Uterus (tissue), 4 donors: Measurements from ENCODE around the gene COL28A1. TPM values are rescaled to one million over a fixed set of nuclear protein-coding genes. Genes with fewer than 3 reads are reported as not detected.

Source experiments
- DNase-seq, 2 donors: peaks; one replicate each; pipeline ENCODE4 v3.0.0-alpha.2; 2019 to 2020
- H3K27ac ChIP-seq, 2 donors: fragments of 200-600 bp; sonication (generic); 1 replicate in 1 of 2; 2 replicates in 1 of 2; pipeline ENCODE4 v1.5.1; 2016 to 2018
- H3K27me3 ChIP-seq, 2 donors: fragments of 200-600 bp; sonication (generic); one replicate each; pipeline ENCODE4 v1.5.1; 2018 to 2019; ENCODE audit warnings: control low read depth in 1 of 2
- H3K36me3 ChIP-seq, 2 donors: fragments of 200-600 bp; sonication (generic); one replicate each; pipeline ENCODE4 v1.5.1; 2019; ENCODE audit warnings: control low read depth in 1 of 2
- H3K4me1 ChIP-seq, 2 donors: fragments of 200-600 bp; sonication (generic); one replicate each; pipeline ENCODE4 v1.5.1; 2018 to 2019; ENCODE audit warnings: control low read depth in 1 of 2
- H3K4me3 ChIP-seq, 2 donors: fragments of 200-600 bp; sonication (generic); 1 replicate in 1 of 2; 2 replicates in 1 of 2; pipeline ENCODE4 v1.5.1; 2018 to 2019; ENCODE audit warnings: mild to moderate bottlenecking in 1 of 2
- H3K9me3 ChIP-seq, 2 donors: fragments of 200-600 bp; sonication (generic); one replicate each; pipeline ENCODE4 v1.5.1; 2019; ENCODE audit warnings: control low read depth in 1 of 2
- CTCF ChIP-seq, 4 experiments: fragments of 200-600 bp in 2 of 4; fragments of 450-650 bp in 2 of 4; sonication (generic) in 2 of 4; IDR thresholded peaks; one replicate each; pipeline ENCODE4 v1.5.1; 2016 to 2019; ENCODE audit warnings: antibody characterized with exemption in 4 of 4, mild to moderate bottlenecking in 2 of 4, moderate library complexity in 1 of 4
- POLR2A ChIP-seq, 2 donors: fragments of 450-650 bp; IDR thresholded peaks; one replicate each; pipeline ENCODE4 v1.6.1; 2016; ENCODE audit warnings: antibody characterized with exemption in 2 of 2, mild to moderate bottlenecking in 1 of 2, moderate library complexity in 1 of 2
- intact Hi-C: fragments of 100-400 bp; cut with DNase I; formaldehyde crosslinking; loops from one replicate; pipeline ENCODE4 v1.15.1; 2023; ENCODE audit warnings: low total_unique reads
- total RNA-seq, 4 donors: library from RNA; depleted of rRNA in 3 of 4; stranded (reverse); fragments of >200 nt in 3 of 4; gene quantifications; one replicate each; pipeline versions ENCODE4 v1.1.0 to v1.2.4, GENCODE V29; 2014 to 2023
- donor health status: DM: yes; HTN: yes; CAD: no.

COL28A1 gene
- total RNA-seq, 4 donors from 2014 or later, result 0.26 to 6.8 (median 1.7) TPM

GRCh38 chr7:7323921-7324320 is 211.8 kb downstream of the COL28A1 start:
- intact Hi-C loops, result no loop called here
- DNase-seq, result no peak
- H3K27me3 ChIP-seq, result no peaks in the 10 kb centered on the region
- H3K4me3 ChIP-seq, result no peak overlapping the region
- no peak overlapping the region for H3K27ac ChIP-seq
- TF ChIP-seq CTCF (IDR thresholded peaks at IDR 0.05), result no peak
- TF ChIP-seq POLR2A (IDR thresholded peaks at IDR 0.05), result no peak
- H3K4me1 ChIP-seq, result no peaks in the 10 kb centered on the region
- no peaks in the 10 kb centered on the region for H3K9me3 ChIP-seq
- H3K36me3 ChIP-seq, result no peaks in the 10 kb centered on the region

GRCh38 chr7:7323352-7323751 is 212.3 kb downstream of the COL28A1 start:
- H3K36me3 ChIP-seq, result no peaks in the 10 kb centered on the region
- TF ChIP-seq POLR2A (IDR thresholded peaks at IDR 0.05) (no peak), CTCF (IDR thresholded peaks at IDR 0.05) (no peak)
- H3K4me3 ChIP-seq, result no peak overlapping the region
- intact Hi-C loops, result no loop called here
- no peaks in the 10 kb centered on the region for H3K27me3 ChIP-seq
- no peaks in the 10 kb centered on the region for H3K4me1 ChIP-seq
- DNase-seq, result no peak
- H3K27ac ChIP-seq, result no peak overlapping the region
- no peaks in the 10 kb centered on the region for H3K9me3 ChIP-seq

GRCh38 chr7:7321681-7322080 is 214.0 kb downstream of the COL28A1 start:
- Histone ChIP-seq H3K4me1 (no peaks in the 10 kb centered on the region), H3K4me3 (no peak overlapping the region), H3K9me3 (no peaks in the 10 kb centered on the region), H3K27ac (no peak overlapping the region), H3K27me3 (no peaks in the 10 kb centered on the region), H3K36me3 (no peaks in the 10 kb centered on the region)
- intact Hi-C loops, result no loop called here
- no peak for DNase-seq
- TF ChIP-seq POLR2A (IDR thresholded peaks at IDR 0.05) (no peak), CTCF (IDR thresholded peaks at IDR 0.05) (no peak)

GRCh38 chr7:7318601-7319000 is 217.1 kb downstream of the COL28A1 start:
- intact Hi-C loops, result no loop called here
- DNase-seq, result no peak
- Histone ChIP-seq H3K4me3 (no peak overlapping the region), H3K27ac (no peak overlapping the region), H3K4me1 (no peaks in the 10 kb centered on the region), H3K27me3 (no peaks in the 10 kb centered on the region), H3K36me3 (no peaks in the 10 kb centered on the region), H3K9me3 (no peaks in the 10 kb centered on the region)
- TF ChIP-seq POLR2A (IDR thresholded peaks at IDR 0.05) (no peak), CTCF (IDR thresholded peaks at IDR 0.05) (no peak)

- no peaks in the 10 kb centered on the region for H3K27me3 ChIP-seq
- TF ChIP-seq CTCF (IDR thresholded peaks at IDR 0.05) (no peak), POLR2A (IDR thresholded peaks at IDR 0.05) (no peak)
- intact Hi-C loops, result no loop called here
- no peak overlapping the region for H3K27ac ChIP-seq
- no peaks in the 10 kb centered on the region for H3K4me1 ChIP-seq
- H3K4me3 ChIP-seq, result no peak overlapping the region
- DNase-seq, result no peak
- H3K9me3 ChIP-seq, result no peaks in the 10 kb centered on the region
- H3K36me3 ChIP-seq, result no peaks in the 10 kb centered on the region
Measured at GRCh38 chr7:7317850-7318249, 217.8 kb downstream of the COL28A1 start.
